Activated gamma-delta T cell treated with anti-CD3 and anti-CD28 coated beads, Interleukin-2, amount 50 U/mL, for 16 hours (primary cell): ENCODE data around the gene CD164.
"Not testable (repeated sequence)": the region's sequence is repeated elsewhere in the genome, so short reads cannot be mapped to it uniquely, and the experiment has no call there.

Experiments used
- DNase-seq: peaks from one replicate; pipeline ENCODE4 v3.0.0-alpha.2; 2020; ENCODE audit warnings: low read depth

CD164 gene

GRCh38 chr6:109374326-109374892, 7.9 kb downstream of the CD164 start:
- no peak for DNase-seq

GRCh38 chr6:109373762-109374161, 8.5 kb downstream of the CD164 start:
- DNase-seq: no peak

GRCh38 chr6:109373331-109373730, 8.9 kb downstream of the CD164 start:
- no peak for DNase-seq

GRCh38 chr6:109372130-109372529, 10.1 kb downstream of the CD164 start:
- no peak for DNase-seq

- DNase-seq: no peak
Measured at GRCh38 chr6:109370792-109371191, 11.5 kb downstream of the CD164 start.

GRCh38 chr6:109370336-109370735, 11.9 kb downstream of the CD164 start:
- DNase-seq: no peak

GRCh38 chr6:109369728-109370127, 12.5 kb downstream of the CD164 start:
- DNase-seq: no peak

- not testable (repeated sequence) for DNase-seq
Measured at GRCh38 chr6:109364382-109365078, 17.7 kb downstream of the CD164 start.

- no peak for DNase-seq
Measured at GRCh38 chr6:109363753-109364152, 18.5 kb downstream of the CD164 start.

GRCh38 chr6:109362102-109362884, 20.0 kb downstream of the CD164 start:
- no peak for DNase-seq

GRCh38 chr6:109360791-109361190, 21.5 kb downstream of the CD164 start:
- no peak for DNase-seq

- no peak for DNase-seq
Measured at GRCh38 chr6:109360281-109360680, 22.0 kb downstream of the CD164 start.

GRCh38 chr6:109359248-109359647, 23.0 kb downstream of the CD164 start:
- no peak for DNase-seq

- DNase-seq: no peak
Measured at GRCh38 chr6:109358204-109358603, 24.1 kb downstream of the CD164 start.

- DNase-seq: no peak
Measured at GRCh38 chr6:109356237-109356636, 26.0 kb downstream of the CD164 start.

- DNase-seq: no peak
Measured at GRCh38 chr6:109351231-109352130, 30.8 kb downstream of the CD164 start.

- no peak for DNase-seq
Measured at GRCh38 chr6:109349419-109349987, 32.8 kb downstream of the CD164 start.

- DNase-seq: no peak
Measured at GRCh38 chr6:109348226-109348625, 34.0 kb downstream of the CD164 start.

- no peak for DNase-seq
Measured at GRCh38 chr6:109347779-109348178, 34.5 kb downstream of the CD164 start.

- DNase-seq: no peak
Measured at GRCh38 chr6:109345986-109346385, 36.3 kb downstream of the CD164 start.

- no peak for DNase-seq
Measured at GRCh38 chr6:109344226-109344625, 38.0 kb downstream of the CD164 start.

- no peak for DNase-seq
Measured at GRCh38 chr6:109343518-109343917, 38.7 kb downstream of the CD164 start.
